ENCODE results near the gene PANK1. TPM values are rescaled to one million over a fixed set of nuclear protein-coding genes. Genes with fewer than 3 reads are reported as not detected.

Gene PANK1
- total and polyA plus RNA-seq, 2 of the 8 experiments (the other 6 are each of a cell fraction or from before 2014, with no cell fraction given): 18.5 to 40.4 TPM

- no peak for TF ChIP-seq CHD7 (IDR thresholded peaks at IDR 0.05; ENCODE audit: insufficient replicate concordance, low read length)
Observed at GRCh38 chr10:89645742-89646172, 715 bp upstream of the PANK1 start (continued).

Measured in H1 (cell line).